H1 (cell line): ENCODE results near the gene CDK5R1. TPM values are rescaled to one million over a fixed set of nuclear protein-coding genes. Genes with fewer than 3 reads are reported as not detected.

Experiments used
- CTCF ChIA-PET: fragments of 300-600 bp; sonication (Branson Sonifier 250); formaldehyde crosslinking; loops from one replicate; lab custom pipeline; 2021; ENCODE audit not compliant: partially characterized antibody; lab: Charles Lee
- POLR2A ChIA-PET: fragments of 300-600 bp; sonication (Branson Sonifier 250); formaldehyde crosslinking; loops from one replicate; lab custom pipeline; 2021; ENCODE audit warnings: inconsistent platforms; ENCODE audit not compliant: partially characterized antibody; lab: Charles Lee
- DNase-seq, 2 experiments: peaks; one replicate each; pipeline versions ENCODE4 v3.0.0 to v3.0.0-alpha.2; 2010 to 2022; ENCODE audit warnings: low spot score in 2 of 2, low read depth in 1 of 2, mixed read lengths in 1 of 2
- FAIRE-seq: peaks from 2 replicates; lab custom pipeline; 2011; peaks lifted over from hg19 to GRCh38; lab: Jason Lieb, UNC
- H2AFZ ChIP-seq: 2 replicates; pipeline ENCODE4 v1.8.1; 2012; ENCODE audit warnings: low read length, inconsistent platforms
- H2AK5ac ChIP-seq: 2 replicates; pipeline ENCODE4 v1.6.1; 2013; ENCODE audit warnings: low read depth, low read length
- H2BK120ac ChIP-seq: replicated peaks from 2 replicates; pipeline ENCODE3; 2013; ENCODE audit warnings: low read depth, low read length, inconsistent platforms
- H2BK12ac ChIP-seq: 2 replicates; pipeline ENCODE4 v1.6.1; 2013; ENCODE audit warnings: low read depth, low read length
- H2BK15ac ChIP-seq: 2 replicates; pipeline ENCODE4 v1.6.1; 2013; ENCODE audit warnings: low read length
- H2BK20ac ChIP-seq: 2 replicates; pipeline ENCODE4 v1.6.1; 2013; ENCODE audit warnings: low read length
- H2BK5ac ChIP-seq: 2 replicates; pipeline ENCODE4 v1.6.1; 2013; ENCODE audit warnings: low read depth, low read length
- H3K14ac ChIP-seq: 2 replicates; pipeline ENCODE4 v1.6.1; 2013; ENCODE audit warnings: inconsistent platforms; ENCODE audit not compliant: insufficient read length
- H3K18ac ChIP-seq: 2 replicates; pipeline ENCODE4 v1.6.1; 2013; ENCODE audit warnings: low read length; ENCODE audit errors: extremely low read depth
- H3K23ac ChIP-seq: 2 replicates; pipeline ENCODE4 v1.6.1; 2013; ENCODE audit warnings: inconsistent platforms; ENCODE audit not compliant: insufficient read length
- H3K23me2 ChIP-seq: 2 replicates; pipeline ENCODE4 v1.6.1; 2013; ENCODE audit warnings: low read depth, low read length
- H3K27ac ChIP-seq: 2 replicates; pipeline ENCODE4 v1.6.1; 2011; ENCODE audit warnings: low read depth, low read length, inconsistent platforms
- H3K27me3 ChIP-seq, 4 experiments: replicated peaks in 1 of 4; 1 replicate in 1 of 4; 2 replicates in 3 of 4; pipeline versions ENCODE4 v1.6.1 to v1.8.1; 2011 to 2013; ENCODE audit warnings: low read length in 3 of 4, mild to moderate bottlenecking in 3 of 4, inconsistent platforms in 2 of 4, mixed read lengths in 2 of 4, moderate library complexity in 1 of 4; ENCODE audit not compliant: control insufficient read depth in 3 of 4, insufficient read depth in 3 of 4; ENCODE audit errors: extremely low read depth in 1 of 4
- H3K36me3 ChIP-seq, 4 experiments: 2 replicates each; pipeline versions ENCODE4 v1.6.1 to v1.8.1; 2011 to 2013; ENCODE audit warnings: mild to moderate bottlenecking in 4 of 4, low read length in 3 of 4, moderate library complexity in 2 of 4, control low read depth in 1 of 4, inconsistent platforms in 1 of 4; ENCODE audit not compliant: insufficient read depth in 4 of 4, control insufficient read depth in 2 of 4
- H3K4ac ChIP-seq: replicated peaks from 2 replicates; pipeline ENCODE3; 2013; ENCODE audit warnings: low read length, low read depth, mixed read lengths, inconsistent platforms; ENCODE audit not compliant: insufficient read length
- H3K4me1 ChIP-seq, 4 experiments: replicated peaks in 1 of 4; 1 replicate in 1 of 4; 2 replicates in 3 of 4; pipeline versions ENCODE4 v1.6.1 to v1.8.1; 2011 to 2013; ENCODE audit warnings: low read length in 3 of 4, inconsistent platforms in 2 of 4, mixed read lengths in 1 of 4; ENCODE audit not compliant: insufficient read depth in 4 of 4, control insufficient read depth in 3 of 4
- H3K4me2 ChIP-seq, 2 experiments: 2 replicates each; pipeline versions ENCODE4 v1.6.1 to v1.8.1; 2011 to 2013; ENCODE audit warnings: low read depth in 2 of 2, low read length in 2 of 2, control low read depth in 1 of 2, inconsistent platforms in 1 of 2, mild to moderate bottlenecking in 1 of 2; ENCODE audit not compliant: insufficient read depth in 1 of 2
- H3K4me3 ChIP-seq, 4 experiments: fragments of 200-600, 300-600 bp in 1 of 4; sonication (generic), shearing (Covaris generic), sonication (Bioruptor Twin) in 1 of 4; 2 replicates each; pipeline versions ENCODE4 v1.5.1 to v1.8.1; 2011 to 2016; ENCODE audit warnings: low read length in 4 of 4, low read depth in 3 of 4, control low read depth in 2 of 4, inconsistent platforms in 2 of 4, mild to moderate bottlenecking in 2 of 4, mixed read lengths in 1 of 4, moderate library complexity in 1 of 4; ENCODE audit not compliant: insufficient read depth in 2 of 4; ENCODE audit errors: extremely low read depth in 1 of 4
- H3K56ac ChIP-seq: replicated peaks from 2 replicates; pipeline ENCODE3; 2013; ENCODE audit warnings: low read depth, mild to moderate bottlenecking, mixed read lengths, low read length, inconsistent platforms; ENCODE audit not compliant: insufficient read length
- H3K79me1 ChIP-seq: 2 replicates; pipeline ENCODE4 v1.6.1; 2013; ENCODE audit warnings: low read depth, low read length, control low read depth
- H3K79me2 ChIP-seq, 2 experiments: 2 replicates each; pipeline versions ENCODE4 v1.6.1 to v1.8.1; 2012 to 2013; ENCODE audit warnings: low read length in 2 of 2, mild to moderate bottlenecking in 2 of 2, inconsistent platforms in 1 of 2; ENCODE audit not compliant: insufficient read depth in 2 of 2, control insufficient read depth in 1 of 2
- H3K9ac ChIP-seq, 4 experiments: replicated peaks in 1 of 4; 1 replicate in 1 of 4; 2 replicates in 3 of 4; pipeline versions ENCODE4 v1.6.1 to v1.8.1; 2011 to 2013; ENCODE audit warnings: low read depth in 3 of 4, low read length in 3 of 4, control low read depth in 2 of 4, mild to moderate bottlenecking in 2 of 4, moderate library complexity in 2 of 4, inconsistent platforms in 1 of 4; ENCODE audit errors: extremely low read depth in 1 of 4
- H3K9me3 ChIP-seq, 2 experiments: 2 replicates each; pipeline versions ENCODE4 v1.6.1 to v1.8.1; 2012 to 2013; ENCODE audit warnings: mild to moderate bottlenecking in 2 of 2, moderate library complexity in 2 of 2, control low read depth in 1 of 2, inconsistent platforms in 1 of 2, low read depth in 1 of 2, low read length in 1 of 2, mixed read lengths in 1 of 2; ENCODE audit not compliant: insufficient read depth in 2 of 2
- H4K20me1 ChIP-seq, 2 experiments: replicated peaks in 1 of 2; 2 replicates each; pipeline versions ENCODE3 to v1.8.1; 2011 to 2013; ENCODE audit warnings: inconsistent platforms in 2 of 2, low read length in 2 of 2, mild to moderate bottlenecking in 1 of 2; ENCODE audit not compliant: insufficient read depth in 2 of 2, control insufficient read depth in 1 of 2
- H4K5ac ChIP-seq: 2 replicates; pipeline ENCODE4 v1.6.1; 2013; ENCODE audit warnings: low read length, low read depth, mixed read lengths, inconsistent platforms; ENCODE audit not compliant: insufficient read length
- H4K8ac ChIP-seq: 2 replicates; pipeline ENCODE4 v1.8.0; 2013; ENCODE audit warnings: mild to moderate bottlenecking, moderate library complexity, low read length, inconsistent platforms; ENCODE audit not compliant: insufficient read depth; ENCODE audit errors: extremely low read depth
- H4K91ac ChIP-seq: replicated peaks from 2 replicates; pipeline ENCODE3; 2013; ENCODE audit warnings: low read length, mixed read lengths, inconsistent platforms; ENCODE audit not compliant: insufficient read length
- ASH2L ChIP-seq: fragments of 200-600, 300-600 bp; sonication (generic); IDR thresholded peaks from one replicate; pipeline ENCODE4 v1.7.1; 2017; ENCODE audit warnings: low read length
- BRCA1 ChIP-seq: IDR thresholded peaks from 2 replicates; pipeline ENCODE4 v1.6.1; 2012; ENCODE audit warnings: low read depth, low read length, improper control_type of control experiment
- CBX5 ChIP-seq: fragments of 300-800, 300-1000 bp; sonication (generic); IDR thresholded peaks from 2 replicates; pipeline ENCODE4 v1.7.1; 2016; ENCODE audit warnings: antibody characterized with exemption, low read length, low read depth
- CHD1 ChIP-seq: IDR thresholded peaks from 2 replicates; pipeline ENCODE4 v1.6.1; 2012; ENCODE audit warnings: low read depth, low read length, improper control_type of control experiment
- CHD2 ChIP-seq: IDR thresholded peaks from 2 replicates; pipeline ENCODE4 v1.6.1; 2012; ENCODE audit warnings: low read length, improper control_type of control experiment
- KDM4A ChIP-seq: IDR thresholded peaks from one replicate; pipeline ENCODE4 v1.7.1; 2012; ENCODE audit warnings: low read depth, mild to moderate bottlenecking, moderate library complexity, low read length, inconsistent platforms; ENCODE audit not compliant: severe bottlenecking
- POLR2AphosphoS5 ChIP-seq: IDR thresholded peaks from 2 replicates; pipeline ENCODE4 v1.6.1; 2011; ENCODE audit warnings: low read depth, low read length
- POU5F1 ChIP-seq: IDR thresholded peaks from 2 replicates; pipeline ENCODE4 v1.6.1; 2011; ENCODE audit warnings: low read depth, mild to moderate bottlenecking, low read length, moderate library complexity
- RNF2 ChIP-seq: fragments of 200-900, 300-1000 bp; sonication (generic); IDR thresholded peaks from 2 replicates; pipeline ENCODE4 v1.7.1; 2016; ENCODE audit warnings: borderline replicate concordance, low read depth, mild to moderate bottlenecking, antibody characterized with exemption, low read length; ENCODE audit not compliant: poor library complexity, severe bottlenecking; ENCODE audit errors: missing control alignments
- RXRA ChIP-seq: IDR thresholded peaks from 2 replicates; pipeline ENCODE4 v1.6.1; 2011; ENCODE audit warnings: low read depth, mild to moderate bottlenecking, low read length, moderate library complexity; ENCODE audit not compliant: insufficient read depth
- TAF1 ChIP-seq: IDR thresholded peaks from 2 replicates; pipeline ENCODE4 v1.6.1; 2011; ENCODE audit warnings: mild to moderate bottlenecking, low read depth, low read length
- TEAD4 ChIP-seq: IDR thresholded peaks from 2 replicates; pipeline ENCODE4 v1.6.1; 2012; ENCODE audit warnings: low read depth, low read length, inconsistent platforms, mixed read lengths
- WGBS, 2 experiments: shearing (Covaris generic) in 1 of 2; methylation state at CpG; one replicate each; pipeline versions ENCODE4 v1.1.6 to v1.1.7; 2013 to 2015; ENCODE audit warnings: low lambda C conversion rate in 2 of 2, mixed read lengths in 2 of 2, inconsistent platforms in 1 of 2, low coverage in 1 of 2, missing lambda C conversion rate in 1 of 2; ENCODE audit not compliant: insufficient replicate concordance in 2 of 2, insufficient coverage in 1 of 2, insufficient read length in 1 of 2; ENCODE audit errors: extremely low coverage in 1 of 2, missing lambda C conversion rate in 1 of 2; 5-methylcytosine and 5-hydroxymethylcytosine counted together
- polyA plus RNA-seq, 7 experiments: library from polyadenylated mRNA; depleted of rRNA in 3 of 7; stranded (reverse) in 5 of 7; unstranded in 2 of 7; fragments of >200 nt in 5 of 7; fragments of 200-250 nt in 2 of 7; gene quantifications; 1 replicate in 5 of 7; 2 replicates in 1 of 7; 4 replicates in 1 of 7; pipeline versions ENCODE4 v1.2.1 to v1.2.3, GENCODE V29; 2011 to 2013; ENCODE audit warnings: missing spikeins in 2 of 7, mixed read lengths in 2 of 7
- total RNA-seq: library from RNA; stranded (reverse); fragmentation: NEBNext Ultra II Directional; extraction: Animal tissue kit (Norgen Biotek cat#: 25700); gene quantifications from 2 replicates; pipeline ENCODE4 v1.2.1, GENCODE V29; 2021
- TF ChIP-seq, protein P1 (sequence below): IDR thresholded peaks from 2 replicates; pipeline ENCODE4 v1.6.1; 2011; ENCODE audit warnings: low read depth, mild to moderate bottlenecking, low read length; ENCODE audit not compliant: insufficient read depth

The CDK5R1 gene
- total and polyA plus RNA-seq, 2 of the 8 experiments (the other 6 are each of a cell fraction or from before 2014, with no cell fraction given) = 2.7 to 9.9 TPM

DNA sequence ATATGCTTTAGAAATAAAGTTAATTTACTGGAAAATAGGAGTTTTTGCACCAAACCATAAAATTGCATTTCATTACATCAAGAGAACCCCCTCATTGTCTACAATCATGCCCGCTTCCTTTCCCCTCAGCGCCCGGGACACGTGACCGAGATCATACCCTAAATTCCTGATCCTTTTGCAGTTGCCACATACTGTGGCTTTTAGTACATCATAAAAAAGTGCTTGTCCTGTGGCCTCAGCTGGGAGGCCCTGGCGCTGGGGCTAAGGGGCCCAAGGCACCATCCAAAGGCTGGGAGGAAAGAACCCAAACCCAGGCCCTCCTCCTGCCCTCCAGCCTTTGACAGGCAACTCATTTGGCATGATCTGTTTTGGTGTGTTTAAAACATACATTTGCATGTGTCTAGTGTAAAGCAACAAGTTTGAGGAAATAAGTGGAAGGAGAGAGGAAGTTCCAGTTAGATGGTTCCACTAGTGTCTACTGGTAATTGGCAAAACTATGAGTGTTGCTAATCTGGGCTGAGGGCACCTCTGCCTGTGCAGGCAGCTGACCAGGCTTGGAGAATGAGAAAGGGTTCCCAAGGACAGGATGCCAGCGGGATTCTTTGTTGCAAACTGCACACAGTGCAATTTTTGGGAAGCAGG lies 6.0 kb downstream of the CDK5R1 start:
- H3K79me2 ChIP-seq = peaks cover 0 to 27% of the 10 kb centered on the region in 2 experiments; a peak in 2 of 4 replicates
- H2BK15ac ChIP-seq = no peak overlapping the region
- no peak for TF ChIP-seq BRCA1
- no peak for TF ChIP-seq POU5F1
- no peak for TF ChIP-seq RXRA
- TF ChIP-seq CHD2 = no peak
- TF ChIP-seq, protein P1, sequence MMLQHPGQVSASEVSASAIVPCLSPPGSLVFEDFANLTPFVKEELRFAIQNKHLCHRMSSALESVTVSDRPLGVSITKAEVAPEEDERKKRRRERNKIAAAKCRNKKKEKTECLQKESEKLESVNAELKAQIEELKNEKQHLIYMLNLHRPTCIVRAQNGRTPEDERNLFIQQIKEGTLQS = no peak
- TF ChIP-seq CHD1 = no peak
- no peak for TF ChIP-seq RNF2
- TF ChIP-seq KDM4A = no peak
- no peak for TF ChIP-seq POLR2AphosphoS5
- no peak for TF ChIP-seq CBX5
- no peak for TF ChIP-seq ASH2L
- no peak for TF ChIP-seq TAF1
- no peak for TF ChIP-seq TEAD4
- TF ChIP-seq, all 59 proteins: peak for 0
- Histone ChIP-seq H4K91ac (no peak overlapping the region), H3K4me2 (no peak overlapping the region), H3K36me3 (peaks cover 0 to 13% (median 4%) of the 10 kb centered on the region in 4 experiments; a peak in 3 of 8 replicates), H3K27ac (no peak overlapping the region), H3K4me3 (no peak overlapping the region), H3K79me1 (peaks cover 12% of the 10 kb centered on the region), H2AFZ (no peak overlapping the region), H2BK5ac (no peak overlapping the region), H2BK20ac (no peak overlapping the region), H2BK120ac (no peak overlapping the region), H4K20me1 (peaks cover 3 to 13% of the 10 kb centered on the region in 2 experiments), H3K4ac (no peak overlapping the region), H4K5ac (no peak overlapping the region), H3K56ac (no peak overlapping the region), H3K14ac (no peak overlapping the region), H4K8ac (no peak overlapping the region), H3K27me3 (no peaks in the 10 kb centered on the region), H2AK5ac (no peak overlapping the region), H2BK12ac (no peak overlapping the region), H3K23me2 (peaks cover 4% of the 10 kb centered on the region; the same call in 1 of the 2 replicates), H3K4me1 (peaks cover 0 to 25% (median 13%) of the 10 kb centered on the region in 4 experiments; a peak in 6 of 7 replicates), H3K18ac (no peak overlapping the region), H3K9me3 (no peaks in the 10 kb centered on the region), H3K23ac (no peak overlapping the region), H3K9ac (no peak overlapping the region)
- ChIA-PET CTCF (interaction anchor here (0.6 kb wide), 1 partner anchor 55 kb away, joined by 3 read pairs; no protein-coding TSS in a partner anchor), POLR2A (interaction anchor here (0.8 kb wide), 1 partner anchor 23 kb away, joined by 3 read pairs; no protein-coding TSS in a partner anchor)
- WGBS, 2 experiments = 92% methylated on average over 7 of the region's 7 CpGs; no CpG with 5 or more reads in 1 of the 2 experiments
- DNase-seq = no peak
- FAIRE-seq = no peak
